ENCODE results near the gene TNFAIP8.

The TNFAIP8 gene

DNA sequence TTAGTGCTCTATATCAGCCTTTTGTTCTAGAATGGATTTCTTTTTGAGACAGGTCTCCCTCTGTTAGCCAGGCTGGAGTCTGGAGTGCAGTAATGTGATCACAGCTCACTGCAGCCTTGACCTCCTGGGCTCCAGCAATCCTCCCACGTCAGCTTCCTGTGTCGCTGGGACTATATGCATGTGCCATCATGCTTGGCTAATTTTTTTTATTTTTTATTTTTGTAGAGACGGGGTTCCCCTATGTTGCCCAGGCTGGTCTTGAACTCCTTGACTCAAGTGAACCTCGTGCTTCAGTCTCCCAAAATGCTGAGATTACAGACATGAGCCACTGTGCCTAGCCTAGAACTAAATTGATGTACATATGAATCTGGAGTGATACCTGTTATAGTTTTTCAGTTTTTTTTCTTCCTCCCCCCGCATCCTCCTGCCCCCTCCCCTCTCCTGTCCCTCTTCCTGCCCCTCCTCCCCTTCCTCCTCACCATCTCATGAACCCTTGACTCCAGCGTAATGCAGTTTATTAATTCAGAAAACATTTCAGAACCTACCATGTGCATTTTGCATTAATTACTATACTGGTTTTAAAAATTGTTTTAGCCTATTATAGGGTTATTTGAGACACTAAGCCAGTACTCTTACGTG is 37.4 kb upstream of the TNFAIP8 start:
- no peak overlapping the region for H3K27ac Mint-ChIP-seq
- no peak overlapping the region for H3K4me3 Mint-ChIP-seq
- H3K9me3 Mint-ChIP-seq, result no peaks in the 10 kb centered on the region
- H3K36me3 Mint-ChIP-seq (ENCODE audit: low read depth), result no peaks in the 10 kb centered on the region
- H3K4me1 Mint-ChIP-seq, result peaks cover 5% of the 10 kb centered on the region
- H3K27me3 Mint-ChIP-seq (ENCODE audit: low read depth), result no peaks in the 10 kb centered on the region
- TF ChIP-seq, protein P1, sequence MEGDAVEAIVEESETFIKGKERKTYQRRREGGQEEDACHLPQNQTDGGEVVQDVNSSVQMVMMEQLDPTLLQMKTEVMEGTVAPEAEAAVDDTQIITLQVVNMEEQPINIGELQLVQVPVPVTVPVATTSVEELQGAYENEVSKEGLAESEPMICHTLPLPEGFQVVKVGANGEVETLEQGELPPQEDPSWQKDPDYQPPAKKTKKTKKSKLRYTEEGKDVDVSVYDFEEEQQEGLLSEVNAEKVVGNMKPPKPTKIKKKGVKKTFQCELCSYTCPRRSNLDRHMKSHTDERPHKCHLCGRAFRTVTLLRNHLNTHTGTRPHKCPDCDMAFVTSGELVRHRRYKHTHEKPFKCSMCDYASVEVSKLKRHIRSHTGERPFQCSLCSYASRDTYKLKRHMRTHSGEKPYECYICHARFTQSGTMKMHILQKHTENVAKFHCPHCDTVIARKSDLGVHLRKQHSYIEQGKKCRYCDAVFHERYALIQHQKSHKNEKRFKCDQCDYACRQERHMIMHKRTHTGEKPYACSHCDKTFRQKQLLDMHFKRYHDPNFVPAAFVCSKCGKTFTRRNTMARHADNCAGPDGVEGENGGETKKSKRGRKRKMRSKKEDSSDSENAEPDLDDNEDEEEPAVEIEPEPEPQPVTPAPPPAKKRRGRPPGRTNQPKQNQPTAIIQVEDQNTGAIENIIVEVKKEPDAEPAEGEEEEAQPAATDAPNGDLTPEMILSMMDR (IDR thresholded peaks at IDR 0.05; ENCODE audit: unreplicated experiment in 3 of 3), result no peak

DNA sequence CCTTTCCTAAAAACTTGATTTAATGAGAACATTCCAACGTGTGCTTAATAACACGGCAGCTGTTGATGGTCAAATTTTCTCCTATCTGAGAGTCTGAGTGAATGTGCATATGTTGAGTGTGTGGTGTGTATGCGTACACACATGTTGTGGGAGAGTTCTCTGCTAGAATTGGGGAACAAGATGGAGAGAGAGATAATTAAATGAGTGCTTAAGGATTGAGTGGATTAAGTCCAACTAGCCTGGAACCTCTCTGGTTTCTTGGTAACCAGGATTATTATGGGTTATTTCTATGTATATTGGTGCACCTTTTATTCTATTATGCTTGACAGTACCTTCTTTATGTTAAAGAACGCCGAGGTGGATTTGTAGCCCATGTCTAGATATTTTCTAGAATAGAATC is 36.4 kb upstream of the TNFAIP8 start:
- no peaks in the 10 kb centered on the region for H3K27me3 Mint-ChIP-seq (ENCODE audit: low read depth)
- no peak overlapping the region for H3K4me3 Mint-ChIP-seq
- TF ChIP-seq, protein P1 (IDR thresholded peaks at IDR 0.05; ENCODE audit: unreplicated experiment in 3 of 3), result no peak
- H3K27ac Mint-ChIP-seq, result no peak overlapping the region
- H3K36me3 Mint-ChIP-seq (ENCODE audit: low read depth), result no peaks in the 10 kb centered on the region
- no peaks in the 10 kb centered on the region for H3K9me3 Mint-ChIP-seq
- peaks cover 5% of the 10 kb centered on the region for H3K4me1 Mint-ChIP-seq

DNA sequence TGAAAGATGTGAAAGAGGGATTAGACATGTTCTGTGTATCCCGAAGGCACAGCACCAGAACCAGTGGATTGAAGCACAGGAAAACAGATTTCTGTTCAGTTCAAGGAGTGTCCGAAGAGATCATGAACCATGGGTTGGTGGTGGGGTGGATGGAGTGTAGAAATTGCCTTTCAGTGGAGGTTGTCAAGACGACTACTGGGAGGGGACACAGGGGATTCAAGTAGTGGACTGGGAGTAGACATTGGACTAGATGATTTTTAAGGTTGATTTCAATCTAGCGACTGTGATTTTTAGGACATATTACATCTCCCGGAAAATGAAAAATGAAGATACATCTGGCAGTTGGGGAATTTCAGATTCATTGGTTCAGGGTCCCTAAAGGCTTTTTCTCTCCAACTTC is 35.9 kb upstream of the TNFAIP8 start:
- H3K4me3 Mint-ChIP-seq, result no peak overlapping the region
- H3K4me1 Mint-ChIP-seq, result peaks cover 5% of the 10 kb centered on the region
- no peaks in the 10 kb centered on the region for H3K27me3 Mint-ChIP-seq (ENCODE audit: low read depth)
- no peaks in the 10 kb centered on the region for H3K9me3 Mint-ChIP-seq
- no peak overlapping the region for H3K27ac Mint-ChIP-seq
- no peaks in the 10 kb centered on the region for H3K36me3 Mint-ChIP-seq (ENCODE audit: low read depth)
- TF ChIP-seq, protein P1 (IDR thresholded peaks at IDR 0.05; ENCODE audit: unreplicated experiment in 3 of 3), result no peak

DNA sequence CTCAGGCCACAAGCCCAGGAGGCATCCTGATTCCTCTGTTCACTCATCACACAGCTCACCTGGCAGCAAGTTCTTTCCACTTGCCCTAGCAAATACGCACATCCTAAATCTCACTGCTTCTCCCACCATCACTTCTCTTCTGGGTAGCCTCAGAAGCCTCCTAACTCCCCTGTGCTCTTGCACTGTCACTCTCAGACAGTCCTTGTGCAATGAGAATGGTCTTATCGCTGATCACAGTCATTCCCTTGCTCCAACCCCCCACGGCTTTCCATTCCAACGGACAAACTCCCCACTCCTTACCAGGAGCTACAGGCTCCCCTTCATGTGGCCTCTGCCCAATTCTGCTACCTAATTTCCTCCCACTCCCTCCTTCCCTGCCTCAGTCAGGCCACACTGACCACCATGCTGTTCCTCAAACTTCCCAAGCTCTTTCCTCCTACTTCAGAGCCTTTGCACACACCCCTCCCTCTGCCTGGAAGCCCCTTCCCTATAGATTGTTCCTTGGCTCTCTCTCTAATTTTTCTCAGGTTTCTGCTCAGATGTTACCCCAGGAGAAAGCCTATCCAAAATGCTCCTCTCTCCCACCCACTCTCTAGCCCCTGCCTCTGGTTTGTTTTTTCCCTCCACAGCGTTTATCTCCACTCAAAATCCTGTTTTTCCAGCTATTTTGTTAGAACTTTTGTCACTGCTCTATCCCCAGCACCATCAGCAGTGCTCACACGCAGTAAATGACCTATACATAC is 34.1 kb upstream of the TNFAIP8 start:
- H3K9me3 Mint-ChIP-seq, result no peaks in the 10 kb centered on the region
- no peak overlapping the region for H3K4me3 Mint-ChIP-seq
- H3K4me1 Mint-ChIP-seq, result peaks cover 5% of the 10 kb centered on the region
- TF ChIP-seq, protein P1 (IDR thresholded peaks at IDR 0.05; ENCODE audit: unreplicated experiment in 3 of 3), result no peak
- no peaks in the 10 kb centered on the region for H3K36me3 Mint-ChIP-seq (ENCODE audit: low read depth)
- no peaks in the 10 kb centered on the region for H3K27me3 Mint-ChIP-seq (ENCODE audit: low read depth)
- H3K27ac Mint-ChIP-seq, result no peak overlapping the region

DNA sequence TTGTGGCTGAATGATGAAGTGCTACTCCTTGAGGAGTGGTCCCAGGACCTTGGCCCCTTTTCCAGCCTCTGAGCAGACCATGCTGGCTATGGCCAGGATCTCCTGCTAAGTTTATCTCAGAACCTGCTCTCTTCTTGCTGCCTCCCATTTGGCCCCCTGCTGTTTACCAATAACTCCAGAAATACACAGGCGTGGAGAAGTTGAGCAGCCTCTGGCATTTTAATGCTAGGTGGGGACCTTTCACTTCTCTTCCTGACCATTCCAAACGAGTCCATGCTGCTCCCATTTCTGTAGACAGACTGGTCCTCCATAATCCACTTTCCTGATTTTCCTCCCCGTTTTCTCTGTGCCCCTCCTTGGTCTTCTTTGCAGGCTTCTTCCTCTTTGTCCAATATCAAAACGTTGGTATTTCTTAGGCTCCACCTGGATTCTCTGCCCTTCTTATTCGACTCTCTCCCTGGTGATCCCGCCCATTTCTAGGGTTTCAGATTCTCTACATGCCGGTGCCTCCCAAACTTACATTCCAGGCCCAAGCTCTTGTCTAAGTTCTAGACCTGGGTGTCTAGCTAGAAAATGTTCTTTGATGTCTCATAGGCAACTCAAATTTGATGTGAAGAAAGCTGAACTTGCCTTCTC is 33.4 kb upstream of the TNFAIP8 start:
- no peaks in the 10 kb centered on the region for H3K9me3 Mint-ChIP-seq
- no peaks in the 10 kb centered on the region for H3K36me3 Mint-ChIP-seq (ENCODE audit: low read depth)
- H3K27ac Mint-ChIP-seq, result no peak overlapping the region
- H3K4me3 Mint-ChIP-seq, result no peak overlapping the region
- TF ChIP-seq, protein P1 (IDR thresholded peaks at IDR 0.05; ENCODE audit: unreplicated experiment in 3 of 3), result no peak
- peaks cover 5% of the 10 kb centered on the region for H3K4me1 Mint-ChIP-seq
- no peaks in the 10 kb centered on the region for H3K27me3 Mint-ChIP-seq (ENCODE audit: low read depth)

Measured in nephron (organoid).